K562 (cell line): ENCODE results near the gene ITPR2.

Experiments
- CTCF ChIP-seq, 3 experiments: IDR thresholded peaks in 2 of 3; conservative IDR thresholded peaks in 1 of 3; 2 replicates each; pipeline ENCODE4 v1.5.1; 2011 to 2012; ENCODE audit warnings: low read length in 3 of 3, mild to moderate bottlenecking in 3 of 3, control low read depth in 2 of 3, improper control_type of control experiment in 1 of 3, inconsistent platforms in 1 of 3, low read depth in 1 of 3, mixed read lengths in 1 of 3, moderate library complexity in 1 of 3; ENCODE audit not compliant: insufficient read depth in 2 of 3
- HCFC1 ChIP-seq: IDR thresholded peaks from 2 replicates; pipeline ENCODE4 v1.6.1; 2012; ENCODE audit warnings: low read depth, low read length, improper control_type of control experiment
- TF ChIP-seq, protein P1 (sequence below): sonication (generic); formaldehyde crosslinking; IDR thresholded peaks from 2 replicates; pipeline ENCODE4 v1.8.0; 2022; ENCODE audit warnings: missing genetic modification reagents, mild to moderate bottlenecking, moderate library complexity, borderline replicate concordance

- TF ChIP-seq, protein P1, sequence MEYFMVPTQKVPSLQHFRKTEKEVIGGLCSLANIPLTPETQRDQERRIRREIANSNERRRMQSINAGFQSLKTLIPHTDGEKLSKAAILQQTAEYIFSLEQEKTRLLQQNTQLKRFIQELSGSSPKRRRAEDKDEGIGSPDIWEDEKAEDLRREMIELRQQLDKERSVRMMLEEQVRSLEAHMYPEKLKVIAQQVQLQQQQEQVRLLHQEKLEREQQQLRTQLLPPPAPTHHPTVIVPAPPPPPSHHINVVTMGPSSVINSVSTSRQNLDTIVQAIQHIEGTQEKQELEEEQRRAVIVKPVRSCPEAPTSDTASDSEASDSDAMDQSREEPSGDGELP (CRISPR knock-in tag): no peak
- TF ChIP-seq CTCF (IDR thresholded peaks at IDR 0.05 in 2 of 3, conservative IDR thresholded peaks at IDR 0.05 in 1 of 3; ENCODE audit: insufficient read depth in 2 of 3, low read depth in 1 of 3, low read length in 3 of 3): no peak
- no peak for TF ChIP-seq HCFC1
Observed at GRCh38 chr12:26533211-26533610, 299.8 kb downstream of the ITPR2 start.
